ENCODE results near the gene CCER1. TPM values are rescaled to one million over a fixed set of nuclear protein-coding genes. Genes with fewer than 3 reads are reported as not detected.

Gene CCER1
- total RNA-seq, 4 donors from 2014 or later = not detected

- intact Hi-C loops (cut with DNase I; ENCODE audit: low total_unique reads) = no loop called here
- TF ChIP-seq POLR2A (IDR thresholded peaks at IDR 0.05) = no peak
- no peak overlapping the region for H3K4me3 ChIP-seq (ENCODE audit: low read depth, poor library complexity, severe bottlenecking)
- WGBS, 2 donors = 31 to 35% methylated on average over 2 of the region's 2 CpGs
- DNase-seq (ENCODE audit: low spot score in 2 of 2) = no peak
Observed at GRCh38 chr12:90917431-90917830, 37.5 kb downstream of the CCER1 start.

GRCh38 chr12:90916516-90916915, 38.5 kb downstream of the CCER1 start:
- TF ChIP-seq POLR2A (IDR thresholded peaks at IDR 0.05) (no peak), CTCF (IDR thresholded peaks at IDR 0.05) (no peak)
- H3K4me3 ChIP-seq (ENCODE audit: low read depth, poor library complexity, severe bottlenecking) = no peak overlapping the region
- DNase-seq (ENCODE audit: low spot score in 2 of 2) = no peak
- intact Hi-C loops (cut with DNase I; ENCODE audit: low total_unique reads) = no loop called here

- no peak for TF ChIP-seq POLR2A (IDR thresholded peaks at IDR 0.05)
- TF ChIP-seq CTCF (IDR thresholded peaks at IDR 0.05) = no peak
- WGBS, 2 donors = 93 to 95% methylated on average over 2 of the region's 2 CpGs
- H3K4me3 ChIP-seq (ENCODE audit: low read depth, poor library complexity, severe bottlenecking) = no peak overlapping the region
- intact Hi-C loops (cut with DNase I; ENCODE audit: low total_unique reads) = no loop called here
- DNase-seq (ENCODE audit: low spot score in 2 of 2) = no peak
Observed at GRCh38 chr12:90915353-90915752, 39.6 kb downstream of the CCER1 start.

GRCh38 chr12:90910958-90911357, 44.0 kb downstream of the CCER1 start:
- WGBS, 2 donors = 87 to 95% methylated on average over 3 of the region's 3 CpGs
- no peak overlapping the region for H3K4me3 ChIP-seq (ENCODE audit: low read depth, poor library complexity, severe bottlenecking)
- TF ChIP-seq POLR2A (IDR thresholded peaks at IDR 0.05) (no peak), CTCF (IDR thresholded peaks at IDR 0.05) (no peak)
- intact Hi-C loops (cut with DNase I; ENCODE audit: low total_unique reads) = no loop called here
- no peak for DNase-seq (ENCODE audit: low spot score in 2 of 2)

GRCh38 chr12:90909069-90909770, 45.8 kb downstream of the CCER1 start:
- H3K4me3 ChIP-seq (ENCODE audit: low read depth, poor library complexity, severe bottlenecking) = no peak overlapping the region
- WGBS, 2 donors = 48 to 54% methylated on average over 7 of the region's 7 CpGs
- TF ChIP-seq CTCF (IDR thresholded peaks at IDR 0.05) (no peak), POLR2A (IDR thresholded peaks at IDR 0.05) (no peak)
- intact Hi-C loops (cut with DNase I; ENCODE audit: low total_unique reads) = no loop called here
- DNase-seq (ENCODE audit: low spot score in 2 of 2) = no peak

GRCh38 chr12:90908465-90908864, 46.5 kb downstream of the CCER1 start:
- intact Hi-C loops (cut with DNase I; ENCODE audit: low total_unique reads) = no loop called here
- no peak for TF ChIP-seq CTCF (IDR thresholded peaks at IDR 0.05)
- no peak for TF ChIP-seq POLR2A (IDR thresholded peaks at IDR 0.05)
- no peak overlapping the region for H3K4me3 ChIP-seq (ENCODE audit: low read depth, poor library complexity, severe bottlenecking)
- no peak for DNase-seq (ENCODE audit: low spot score in 2 of 2)

All from lower leg skin (tissue), 4 donors.